ENCODE results near the gene RASGRF1. TPM values are rescaled to one million over a fixed set of nuclear protein-coding genes. Genes with fewer than 3 reads are reported as not detected.

The RASGRF1 gene
- polyA plus RNA-seq, 1 donor from 2014 or later = 11.0 TPM

DNA sequence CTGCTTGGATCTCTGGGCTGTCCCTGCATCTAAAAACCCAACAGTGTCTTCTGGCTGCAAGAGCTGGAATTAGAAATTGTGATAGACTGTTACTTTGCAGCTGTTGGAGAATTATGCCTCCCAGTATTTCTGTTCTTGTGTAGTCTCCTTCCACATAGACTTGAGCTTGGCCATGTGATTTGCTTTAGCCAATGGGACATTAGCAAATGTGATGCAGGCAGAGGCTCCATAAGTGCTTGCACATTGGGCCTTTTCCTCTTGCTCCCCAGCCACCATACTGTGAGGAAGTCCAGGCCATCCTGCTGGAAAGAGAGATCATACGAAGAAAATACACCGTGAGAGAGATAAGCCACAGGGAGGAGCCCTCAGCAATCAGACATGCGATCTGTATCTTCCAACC lies 33.8 kb upstream of the RASGRF1 start:
- Histone ChIP-seq H3K27ac (ENCODE audit: low read length) (no peak overlapping the region), H3K79me2 (replicated peaks; ENCODE audit: insufficient read depth, low read length) (no peaks in the 10 kb centered on the region), H3K9ac (ENCODE audit: low read length) (no peak overlapping the region), H3K36me3 (ENCODE audit: insufficient read depth, low read length) (no peaks in the 10 kb centered on the region), H3K27me3 (ENCODE audit: insufficient read depth, low read depth, low read length) (no peaks in the 10 kb centered on the region), H4K20me1 (ENCODE audit: insufficient read depth) (no peaks in the 10 kb centered on the region), H3K4me2 (ENCODE audit: low read length) (no peak overlapping the region), H3F3A (ENCODE audit: insufficient read depth, low read length, poor library complexity, severe bottlenecking) (no peaks in the 10 kb centered on the region), H2AFZ (ENCODE audit: low read depth, low read length) (no peak overlapping the region), H3K4me3 (ENCODE audit: low read length) (no peak overlapping the region), H3K9me2 (ENCODE audit: insufficient read depth, low read length) (no peaks in the 10 kb centered on the region), H3K9me3 (ENCODE audit: low read length) (peaks cover 4% of the 10 kb centered on the region)
- no peak for TF ChIP-seq EZH2 (IDR thresholded peaks at IDR 0.05; ENCODE audit: borderline replicate concordance, insufficient read depth, low read length, poor library complexity, severe bottlenecking)
- TF ChIP-seq MXI1 (conservative IDR thresholded peaks at IDR 0.05; ENCODE audit: poor library complexity, severe bottlenecking) = no peak
- TF ChIP-seq EP300 (conservative IDR thresholded peaks at IDR 0.05; ENCODE audit: poor library complexity, severe bottlenecking) = no peak
- no peak for TF ChIP-seq RAD21 (conservative IDR thresholded peaks at IDR 0.05)
- TF ChIP-seq, protein P1, sequence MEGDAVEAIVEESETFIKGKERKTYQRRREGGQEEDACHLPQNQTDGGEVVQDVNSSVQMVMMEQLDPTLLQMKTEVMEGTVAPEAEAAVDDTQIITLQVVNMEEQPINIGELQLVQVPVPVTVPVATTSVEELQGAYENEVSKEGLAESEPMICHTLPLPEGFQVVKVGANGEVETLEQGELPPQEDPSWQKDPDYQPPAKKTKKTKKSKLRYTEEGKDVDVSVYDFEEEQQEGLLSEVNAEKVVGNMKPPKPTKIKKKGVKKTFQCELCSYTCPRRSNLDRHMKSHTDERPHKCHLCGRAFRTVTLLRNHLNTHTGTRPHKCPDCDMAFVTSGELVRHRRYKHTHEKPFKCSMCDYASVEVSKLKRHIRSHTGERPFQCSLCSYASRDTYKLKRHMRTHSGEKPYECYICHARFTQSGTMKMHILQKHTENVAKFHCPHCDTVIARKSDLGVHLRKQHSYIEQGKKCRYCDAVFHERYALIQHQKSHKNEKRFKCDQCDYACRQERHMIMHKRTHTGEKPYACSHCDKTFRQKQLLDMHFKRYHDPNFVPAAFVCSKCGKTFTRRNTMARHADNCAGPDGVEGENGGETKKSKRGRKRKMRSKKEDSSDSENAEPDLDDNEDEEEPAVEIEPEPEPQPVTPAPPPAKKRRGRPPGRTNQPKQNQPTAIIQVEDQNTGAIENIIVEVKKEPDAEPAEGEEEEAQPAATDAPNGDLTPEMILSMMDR (IDR thresholded peaks at IDR 0.05; ENCODE audit: poor library complexity, severe bottlenecking) = no peak
- no peak for TF ChIP-seq TAF1 (IDR thresholded peaks at IDR 0.05; ENCODE audit: low read depth)
- TF ChIP-seq, protein P2, sequence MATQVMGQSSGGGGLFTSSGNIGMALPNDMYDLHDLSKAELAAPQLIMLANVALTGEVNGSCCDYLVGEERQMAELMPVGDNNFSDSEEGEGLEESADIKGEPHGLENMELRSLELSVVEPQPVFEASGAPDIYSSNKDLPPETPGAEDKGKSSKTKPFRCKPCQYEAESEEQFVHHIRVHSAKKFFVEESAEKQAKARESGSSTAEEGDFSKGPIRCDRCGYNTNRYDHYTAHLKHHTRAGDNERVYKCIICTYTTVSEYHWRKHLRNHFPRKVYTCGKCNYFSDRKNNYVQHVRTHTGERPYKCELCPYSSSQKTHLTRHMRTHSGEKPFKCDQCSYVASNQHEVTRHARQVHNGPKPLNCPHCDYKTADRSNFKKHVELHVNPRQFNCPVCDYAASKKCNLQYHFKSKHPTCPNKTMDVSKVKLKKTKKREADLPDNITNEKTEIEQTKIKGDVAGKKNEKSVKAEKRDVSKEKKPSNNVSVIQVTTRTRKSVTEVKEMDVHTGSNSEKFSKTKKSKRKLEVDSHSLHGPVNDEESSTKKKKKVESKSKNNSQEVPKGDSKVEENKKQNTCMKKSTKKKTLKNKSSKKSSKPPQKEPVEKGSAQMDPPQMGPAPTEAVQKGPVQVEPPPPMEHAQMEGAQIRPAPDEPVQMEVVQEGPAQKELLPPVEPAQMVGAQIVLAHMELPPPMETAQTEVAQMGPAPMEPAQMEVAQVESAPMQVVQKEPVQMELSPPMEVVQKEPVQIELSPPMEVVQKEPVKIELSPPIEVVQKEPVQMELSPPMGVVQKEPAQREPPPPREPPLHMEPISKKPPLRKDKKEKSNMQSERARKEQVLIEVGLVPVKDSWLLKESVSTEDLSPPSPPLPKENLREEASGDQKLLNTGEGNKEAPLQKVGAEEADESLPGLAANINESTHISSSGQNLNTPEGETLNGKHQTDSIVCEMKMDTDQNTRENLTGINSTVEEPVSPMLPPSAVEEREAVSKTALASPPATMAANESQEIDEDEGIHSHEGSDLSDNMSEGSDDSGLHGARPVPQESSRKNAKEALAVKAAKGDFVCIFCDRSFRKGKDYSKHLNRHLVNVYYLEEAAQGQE (IDR thresholded peaks at IDR 0.05; ENCODE audit: borderline replicate concordance) = no peak
- no peak for TF ChIP-seq SMC3 (conservative IDR thresholded peaks at IDR 0.05; ENCODE audit: poor library complexity)
- no peak for TF ChIP-seq POLR2AphosphoS5 (IDR thresholded peaks at IDR 0.05)

DNA sequence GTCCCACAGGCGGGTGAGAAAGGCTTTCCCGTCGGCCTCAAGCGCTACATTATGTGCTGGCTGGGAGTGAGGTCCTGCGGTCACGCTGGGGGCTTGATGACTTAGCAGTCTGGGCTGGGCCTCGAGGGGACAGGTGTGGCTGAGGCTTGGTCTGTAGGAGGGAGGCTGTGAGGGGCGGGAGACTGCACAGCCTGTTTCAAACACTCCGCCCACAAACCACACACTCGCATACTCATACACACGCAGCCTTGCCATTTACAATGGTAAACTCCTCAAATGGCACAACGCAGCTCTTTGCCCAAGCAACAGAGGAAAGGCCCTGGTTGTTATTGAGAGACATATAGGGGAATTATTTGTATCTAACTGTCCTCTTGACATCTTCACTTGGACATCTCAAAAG lies 32.4 kb upstream of the RASGRF1 start:
- no peak overlapping the region for H3K4me3 ChIP-seq (ENCODE audit: low read length)
- H3K4me2 ChIP-seq (ENCODE audit: low read length) = no peak overlapping the region
- no peak overlapping the region for H3K9ac ChIP-seq (ENCODE audit: low read length)
- TF ChIP-seq EP300 (conservative IDR thresholded peaks at IDR 0.05; ENCODE audit: poor library complexity, severe bottlenecking) (no peak), EZH2 (IDR thresholded peaks at IDR 0.05; ENCODE audit: borderline replicate concordance, insufficient read depth, low read length, poor library complexity, severe bottlenecking) (no peak), SMC3 (conservative IDR thresholded peaks at IDR 0.05; ENCODE audit: poor library complexity) (no peak), TAF1 (IDR thresholded peaks at IDR 0.05; ENCODE audit: low read depth) (no peak), POLR2AphosphoS5 (IDR thresholded peaks at IDR 0.05) (no peak), RAD21 (conservative IDR thresholded peaks at IDR 0.05) (no peak), MXI1 (conservative IDR thresholded peaks at IDR 0.05; ENCODE audit: poor library complexity, severe bottlenecking) (no peak)
- TF ChIP-seq, protein P1 (IDR thresholded peaks at IDR 0.05; ENCODE audit: poor library complexity, severe bottlenecking) = no peak
- TF ChIP-seq, protein P2 (IDR thresholded peaks at IDR 0.05; ENCODE audit: borderline replicate concordance) = no peak
- no peak overlapping the region for H2AFZ ChIP-seq (ENCODE audit: low read depth, low read length)
- H4K20me1 ChIP-seq (ENCODE audit: insufficient read depth) = no peaks in the 10 kb centered on the region
- no peaks in the 10 kb centered on the region for H3K79me2 ChIP-seq (replicated peaks; ENCODE audit: insufficient read depth, low read length)
- no peaks in the 10 kb centered on the region for H3K27me3 ChIP-seq (ENCODE audit: insufficient read depth, low read depth, low read length)
- no peaks in the 10 kb centered on the region for H3F3A ChIP-seq (ENCODE audit: insufficient read depth, low read length, poor library complexity, severe bottlenecking)
- no peaks in the 10 kb centered on the region for H3K36me3 ChIP-seq (ENCODE audit: insufficient read depth, low read length)
- H3K9me3 ChIP-seq (ENCODE audit: low read length) = no peaks in the 10 kb centered on the region
- no peaks in the 10 kb centered on the region for H3K9me2 ChIP-seq (ENCODE audit: insufficient read depth, low read length)
- no peak overlapping the region for H3K27ac ChIP-seq (ENCODE audit: low read length)

Measured in neural cell (in vitro differentiated cells).